Germinal center (tissue), 1 donor: ENCODE results near the gene GABRR1.
"Not testable (repeated sequence)": the region's sequence is repeated elsewhere in the genome, so short reads cannot be mapped to it uniquely, and the experiment has no call there.

ENCODE experiments used
- DNase-seq: peaks from one replicate; pipeline ENCODE4 v3.0.0; 2012; ENCODE audit warnings: mixed read lengths, low spot score

GABRR1 gene

DNA sequence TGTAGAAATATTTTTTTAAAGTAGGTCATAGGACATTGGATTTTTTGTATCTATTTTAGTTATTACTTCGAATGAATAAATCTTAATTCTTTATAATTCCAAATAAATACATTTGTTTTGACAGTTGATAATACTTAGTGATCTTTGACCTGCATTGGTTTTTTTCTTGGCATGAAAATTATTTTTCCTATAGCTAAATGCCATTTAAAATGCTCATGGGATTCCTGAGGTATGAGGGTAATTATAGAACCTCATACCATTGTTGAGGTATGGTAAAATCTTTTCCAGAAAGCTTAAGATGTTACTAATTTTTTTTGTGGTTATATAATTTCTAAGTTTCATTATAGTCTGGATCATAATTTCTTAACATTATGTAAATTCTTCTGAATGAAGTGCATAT lies 63.0 kb downstream of the GABRR1 start:
- no peak for DNase-seq

DNA sequence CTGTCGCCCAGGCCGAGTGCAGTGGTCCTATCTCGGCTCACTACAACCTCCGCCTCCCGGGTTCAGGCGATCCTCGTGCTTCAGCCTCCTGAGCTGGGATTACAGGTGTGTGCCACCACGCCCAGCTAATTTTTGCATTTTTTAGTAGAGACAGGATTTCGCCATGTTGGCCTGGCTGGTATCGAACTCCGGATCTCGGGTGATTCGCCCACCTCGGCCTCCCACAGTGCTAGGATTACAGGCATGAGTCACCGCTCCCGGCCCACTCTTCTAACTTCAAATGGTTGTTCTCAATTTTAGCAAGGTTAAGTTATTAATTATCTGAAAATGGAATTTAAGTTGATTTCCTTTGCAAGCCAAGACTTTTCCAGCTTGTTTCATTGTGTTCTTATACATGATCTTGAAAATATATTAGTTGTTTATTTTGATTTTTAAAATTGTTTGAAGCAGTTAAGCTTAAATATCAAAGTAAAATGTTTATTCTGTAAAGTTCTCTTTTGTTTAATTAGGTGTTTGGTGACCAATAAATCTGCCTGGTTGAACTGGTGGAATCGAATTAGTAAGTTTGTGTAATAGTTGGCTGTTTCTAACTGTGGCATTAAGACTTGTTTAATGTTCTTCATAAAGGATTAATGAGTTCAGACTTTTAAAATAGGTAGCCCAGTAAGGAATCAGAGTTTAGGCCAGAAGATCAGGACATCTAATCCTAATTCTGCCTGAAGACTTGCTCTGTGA lies 69.0 kb downstream of the GABRR1 start:
- DNase-seq = no peak

DNA sequence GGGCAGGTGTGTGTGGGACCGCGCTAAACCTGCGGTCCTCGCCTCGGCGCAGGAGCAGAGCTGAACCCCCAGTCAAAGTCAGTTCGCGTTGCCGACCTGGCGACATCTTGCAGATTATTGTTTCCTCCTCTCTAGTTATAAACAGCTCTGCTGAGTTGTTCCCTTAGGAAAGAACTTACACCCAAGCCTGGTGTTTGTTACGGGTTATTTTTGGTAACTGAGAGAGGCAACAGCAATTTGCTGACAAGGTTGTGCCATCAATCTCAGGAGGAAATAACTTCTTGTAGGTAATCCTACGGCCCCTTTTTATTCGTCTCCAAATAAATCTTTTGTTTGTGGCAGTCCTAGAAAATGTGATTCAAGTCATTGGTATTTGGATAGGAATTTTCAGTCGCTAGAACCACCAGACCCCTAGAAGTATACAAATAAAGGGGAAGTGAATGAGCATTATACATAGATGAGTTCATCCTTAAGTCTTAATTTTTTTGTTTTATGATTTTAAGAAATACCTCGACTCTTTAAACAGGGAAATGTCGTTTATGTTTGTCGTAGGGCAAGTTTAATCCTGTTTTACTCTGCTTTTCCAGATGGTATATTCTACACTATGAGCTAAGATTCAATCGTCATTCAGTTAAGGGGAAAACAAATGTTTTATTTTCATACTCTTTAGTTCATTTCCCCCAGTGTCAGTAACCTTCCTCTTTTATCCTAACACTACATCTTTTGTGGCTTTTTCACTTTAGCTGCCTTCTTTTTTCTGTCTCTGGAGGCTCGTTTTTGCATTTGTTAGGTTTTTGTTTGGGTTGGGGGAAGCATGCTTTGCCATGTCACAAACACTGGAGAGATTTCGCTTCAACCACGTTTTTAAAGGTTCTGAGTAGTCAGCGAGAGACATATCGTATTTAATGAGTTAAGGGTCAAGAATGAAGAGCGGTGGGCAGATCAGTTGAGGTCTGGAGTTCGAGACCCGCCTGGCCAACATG lies 70.1 kb downstream of the GABRR1 start:
- DNase-seq = peak; percentile 51

DNA sequence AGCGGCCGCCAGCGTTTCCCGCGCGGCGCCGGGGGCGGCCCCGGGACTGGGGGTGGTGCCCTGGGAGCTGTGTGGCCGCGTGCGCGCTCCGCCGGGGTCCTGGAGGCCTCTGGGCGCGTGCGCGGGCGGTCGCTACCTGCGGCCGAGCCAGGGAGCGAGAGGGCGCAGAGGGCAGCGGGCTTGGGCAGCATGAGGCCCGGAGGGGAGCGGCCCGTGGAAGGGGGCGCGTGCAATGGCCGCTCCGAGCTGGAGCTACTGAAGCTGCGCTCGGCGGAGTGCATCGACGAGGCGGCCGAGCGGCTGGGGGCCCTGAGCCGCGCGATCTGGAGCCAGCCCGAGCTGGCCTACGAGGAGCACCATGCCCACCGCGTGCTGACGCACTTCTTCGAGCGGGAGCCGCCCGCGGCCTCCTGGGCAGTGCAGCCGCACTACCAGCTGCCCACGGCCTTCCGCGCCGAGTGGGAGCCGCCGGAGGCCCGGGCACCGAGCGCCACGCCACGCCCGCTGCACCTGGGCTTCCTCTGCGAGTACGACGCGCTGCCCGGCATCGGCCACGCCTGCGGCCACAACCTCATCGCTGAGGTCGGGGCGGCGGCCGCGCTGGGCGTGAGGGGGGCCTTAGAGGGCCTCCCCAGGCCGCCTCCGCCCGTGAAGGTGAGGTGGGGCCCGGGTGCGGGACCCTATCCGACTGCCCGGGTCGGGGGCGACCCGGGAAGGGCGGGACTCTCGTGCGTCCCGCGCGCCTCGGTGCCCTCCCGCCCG lies 71.0 kb downstream of the GABRR1 start, which contains the start of gene PM20D2:
Gene PM20D2, plus strand, starts transcription at position 100 of the 762 bp plus-strand sequence. Its CDS starts 90 bp downstream, at position 190.
- DNase-seq = peak; percentile 87

DNA sequence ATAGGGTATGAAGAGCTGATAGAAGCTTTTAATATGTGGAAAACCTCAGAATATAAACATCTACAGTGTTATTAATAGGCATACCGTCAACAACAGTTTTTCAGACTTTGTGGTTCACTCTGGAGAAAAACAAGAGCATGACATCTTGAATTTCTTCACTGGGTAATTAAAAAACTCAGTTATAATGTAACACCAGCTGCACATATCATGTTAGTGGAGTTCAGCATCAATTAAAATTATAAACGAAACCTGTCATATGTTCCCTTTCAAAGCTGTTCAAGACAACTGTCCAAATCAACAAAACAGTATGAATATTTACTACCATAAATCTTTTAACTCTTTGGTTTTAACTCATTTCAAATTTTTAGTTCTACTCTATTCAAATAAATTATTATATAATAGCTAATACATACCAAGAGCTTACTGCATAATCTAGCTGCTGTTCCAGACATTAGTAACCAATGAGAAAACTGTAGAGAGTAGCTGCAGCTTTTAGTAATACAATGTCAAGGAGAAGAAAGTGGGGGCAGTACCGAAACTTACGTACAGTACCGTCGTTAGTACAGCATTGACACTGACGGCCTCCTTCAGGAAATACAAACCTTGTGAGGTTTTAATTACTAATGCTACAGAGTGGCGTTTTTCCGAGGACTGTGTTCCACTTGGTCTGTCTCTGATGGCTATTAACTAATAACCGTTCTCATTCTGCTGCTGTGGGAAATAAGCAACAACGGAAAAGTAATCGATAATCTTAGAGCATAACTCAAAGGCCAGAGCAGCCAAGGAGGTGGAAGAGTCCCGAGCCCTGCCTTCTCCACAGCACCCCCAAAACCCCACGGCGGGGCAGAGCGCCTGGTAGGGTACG lies 71.8 kb downstream of the GABRR1 start:
- DNase-seq = peak; percentile 63

DNA sequence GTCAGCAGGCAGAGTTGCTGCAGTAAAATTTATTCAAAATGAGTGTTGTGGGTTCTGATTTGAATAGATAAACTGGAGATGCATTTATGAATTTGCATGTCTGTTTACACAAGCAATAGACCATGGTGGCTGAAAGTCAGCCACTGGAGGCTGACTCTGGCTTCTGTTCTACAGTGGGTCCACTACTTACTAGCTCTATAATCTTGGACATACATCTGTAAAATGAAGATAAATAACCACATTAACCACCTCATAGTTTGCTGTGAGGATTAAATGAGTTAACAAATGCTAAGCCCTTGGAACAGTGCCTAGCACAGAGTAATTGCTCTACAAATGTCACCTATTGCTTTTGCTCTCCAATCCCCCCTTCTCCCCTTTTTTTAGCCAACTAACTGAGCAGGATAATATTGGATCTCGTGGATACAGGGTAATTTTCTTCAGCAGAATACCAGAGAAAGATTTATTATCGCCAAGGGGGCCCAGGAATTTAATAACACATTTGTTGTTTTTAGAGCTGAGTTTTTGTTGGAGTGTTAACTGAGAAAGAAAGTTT lies 72.7 kb downstream of the GABRR1 start:
- DNase-seq = peak; percentile 51

DNA sequence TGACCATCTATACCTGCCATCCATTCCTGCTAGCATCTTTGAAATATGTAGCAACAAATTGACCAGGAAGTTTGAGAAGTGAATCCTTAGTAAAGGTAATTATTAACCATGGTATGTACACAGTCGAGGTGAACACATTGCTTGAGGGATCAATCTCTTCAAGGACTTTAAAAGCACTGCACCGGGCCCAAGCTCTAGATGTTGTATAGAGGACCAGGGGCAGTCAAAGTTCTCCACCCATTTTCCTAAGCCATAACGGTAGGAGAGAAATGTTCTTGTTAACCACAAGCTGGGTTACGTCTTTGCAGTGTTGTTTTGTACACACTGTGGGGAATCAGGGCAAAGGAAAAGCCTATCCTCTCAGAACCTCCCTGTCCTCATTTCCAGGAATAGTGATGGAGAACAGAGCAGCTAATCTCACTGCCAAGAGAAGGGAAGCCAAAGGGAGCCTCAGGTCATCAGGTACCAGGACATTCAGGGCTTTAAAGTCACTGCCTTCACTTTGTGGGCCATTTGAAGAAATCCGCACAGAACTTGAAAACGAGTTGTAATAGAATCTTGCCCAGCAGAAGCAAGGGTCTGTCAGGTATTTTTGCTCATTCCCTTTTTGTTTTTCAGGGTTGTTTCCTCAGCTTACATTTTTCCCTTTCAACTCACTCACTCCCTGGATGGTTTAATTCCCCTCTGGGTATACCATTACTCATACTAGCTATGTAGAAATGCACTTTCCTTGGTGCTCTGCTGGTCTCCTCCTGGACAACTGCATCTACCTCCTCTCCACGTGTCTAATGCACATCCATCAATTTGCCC lies 76.6 kb downstream of the GABRR1 start:
- DNase-seq = no peak

DNA sequence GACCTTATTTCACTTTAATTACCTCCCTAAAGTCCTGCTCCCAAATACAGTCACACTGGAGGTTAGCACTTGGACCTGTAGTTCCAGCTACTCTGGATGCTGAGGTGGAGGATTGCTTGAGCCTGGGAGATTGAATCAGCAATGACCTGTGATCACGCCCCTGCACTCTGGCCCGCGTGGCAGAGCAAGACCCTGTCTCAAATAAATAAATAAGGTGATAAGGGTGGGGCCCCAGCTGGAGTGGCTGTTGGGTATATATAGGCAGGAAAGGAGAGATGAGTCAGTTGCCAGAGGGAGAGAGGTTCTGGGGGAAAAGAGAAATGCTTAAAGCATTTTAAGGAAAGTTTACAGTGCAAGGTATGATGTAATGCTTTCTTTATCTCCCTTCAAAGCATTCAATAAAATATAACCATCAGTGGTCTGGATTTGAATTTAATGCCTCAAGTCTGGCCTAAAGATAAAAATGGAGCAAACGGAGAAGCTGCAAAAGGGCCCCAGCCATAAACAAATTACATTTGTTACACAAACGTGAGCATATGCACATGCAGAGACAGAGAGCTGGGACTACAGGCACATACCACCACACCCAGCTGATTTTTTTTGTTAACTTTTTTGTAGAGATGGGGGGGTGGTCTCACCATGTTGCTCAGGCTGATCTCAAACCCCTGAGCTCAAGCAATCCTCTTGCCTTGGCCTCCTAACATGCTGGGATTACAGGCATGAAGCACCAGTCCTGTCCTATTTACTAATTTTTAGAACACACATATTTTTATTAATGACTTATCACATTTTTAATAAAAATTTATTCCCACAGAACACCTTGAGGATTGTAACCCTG lies 77.4 kb downstream of the GABRR1 start:
- no peak for DNase-seq

DNA sequence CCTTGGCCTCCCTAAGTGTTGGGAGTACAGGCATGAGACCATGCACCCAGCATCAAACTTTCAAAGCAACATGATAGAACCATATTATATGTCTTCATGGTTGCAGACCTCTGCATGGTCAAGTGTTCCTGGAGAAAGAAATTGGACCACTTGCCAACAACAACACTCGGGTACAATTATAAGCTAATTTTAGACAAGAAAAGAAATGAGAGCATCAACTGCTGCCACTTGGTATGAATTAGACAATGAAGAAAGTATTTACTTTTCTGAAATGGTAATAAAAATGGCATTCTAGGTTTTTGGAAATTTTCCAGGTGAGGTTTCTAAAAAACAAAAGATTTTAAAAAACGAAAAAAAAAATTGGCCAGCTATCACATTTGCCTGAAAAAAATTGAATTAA lies 79.0 kb downstream of the GABRR1 start:
- no peak for DNase-seq

DNA sequence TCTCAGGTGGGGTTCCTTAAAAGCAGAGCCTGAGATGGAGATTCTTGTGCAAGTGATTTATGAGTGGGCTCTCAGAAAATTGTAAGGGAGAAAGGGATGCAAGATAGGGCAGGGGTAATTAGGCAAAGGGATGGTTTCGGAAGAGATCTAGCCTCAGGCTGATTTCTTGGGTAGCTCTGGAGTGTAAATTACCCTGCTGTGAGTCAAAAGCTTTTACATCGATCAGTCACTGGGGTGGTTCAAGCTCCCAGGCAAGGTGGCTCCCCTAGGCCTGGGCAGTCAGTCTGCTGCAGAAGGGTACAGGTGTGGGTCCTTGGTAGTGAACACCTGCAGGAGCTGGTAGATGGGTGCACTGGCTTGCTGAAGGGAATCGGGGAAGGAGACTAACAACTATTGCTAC lies 82.4 kb downstream of the GABRR1 start:
- no peak for DNase-seq

DNA sequence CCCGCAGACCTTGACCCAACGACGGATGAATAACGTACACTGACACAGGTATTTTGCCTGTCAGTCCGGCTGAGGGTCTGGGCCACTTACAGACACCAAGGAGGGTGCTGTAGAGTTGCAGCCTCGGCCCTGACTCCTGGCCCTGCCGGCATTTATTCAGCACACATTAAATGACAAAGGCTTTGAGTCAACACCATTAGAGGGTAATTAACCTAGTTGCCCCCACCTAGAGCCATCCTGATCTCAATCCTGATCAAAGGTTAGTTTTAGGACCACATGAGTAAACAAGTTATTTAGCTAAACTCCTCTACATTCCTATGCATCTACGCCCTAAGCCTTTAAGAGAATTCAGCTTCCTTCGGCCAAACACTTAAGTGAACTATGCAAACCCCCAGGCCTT lies 83.2 kb downstream of the GABRR1 start:
- no peak for DNase-seq

DNA sequence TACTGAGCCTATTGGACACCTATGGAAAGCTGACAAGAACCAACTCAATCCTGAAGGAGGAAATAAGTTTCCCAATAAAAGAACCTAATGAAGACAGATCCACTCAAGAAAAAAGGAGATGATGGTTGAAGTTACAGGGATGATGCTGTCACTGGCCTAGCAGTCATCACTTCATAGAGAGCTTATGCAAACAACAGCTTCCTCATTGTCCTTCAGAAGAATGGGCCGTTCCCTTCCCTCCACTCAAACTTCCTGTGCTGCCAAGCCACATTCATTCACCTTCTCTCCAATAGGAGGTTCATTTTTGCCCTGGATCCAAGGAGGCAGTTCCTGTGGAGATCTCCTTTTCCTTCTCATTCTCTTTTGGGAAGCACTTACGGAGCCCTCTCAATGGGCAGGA lies 85.1 kb downstream of the GABRR1 start:
- no peak for DNase-seq

DNA sequence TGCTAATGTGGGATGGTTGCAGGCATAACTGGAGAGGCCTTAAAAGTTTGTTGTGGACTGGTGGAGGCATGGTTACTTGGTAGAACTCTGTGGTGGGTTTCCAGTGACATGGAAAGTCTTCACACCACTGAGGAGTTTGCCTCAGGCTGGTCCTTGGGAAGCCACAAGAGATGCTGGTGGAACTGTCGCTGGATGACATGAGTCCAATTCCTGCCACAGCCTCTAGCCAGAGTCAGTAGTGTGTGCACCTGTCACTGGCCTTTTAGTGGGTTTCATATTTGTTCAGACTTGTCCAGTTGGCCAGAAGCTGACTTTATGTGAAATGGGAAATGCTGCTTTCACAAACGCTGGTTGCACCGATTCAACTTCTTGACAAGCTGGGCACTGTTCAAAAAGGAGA lies 85.6 kb downstream of the GABRR1 start:
- DNase-seq = no peak

DNA sequence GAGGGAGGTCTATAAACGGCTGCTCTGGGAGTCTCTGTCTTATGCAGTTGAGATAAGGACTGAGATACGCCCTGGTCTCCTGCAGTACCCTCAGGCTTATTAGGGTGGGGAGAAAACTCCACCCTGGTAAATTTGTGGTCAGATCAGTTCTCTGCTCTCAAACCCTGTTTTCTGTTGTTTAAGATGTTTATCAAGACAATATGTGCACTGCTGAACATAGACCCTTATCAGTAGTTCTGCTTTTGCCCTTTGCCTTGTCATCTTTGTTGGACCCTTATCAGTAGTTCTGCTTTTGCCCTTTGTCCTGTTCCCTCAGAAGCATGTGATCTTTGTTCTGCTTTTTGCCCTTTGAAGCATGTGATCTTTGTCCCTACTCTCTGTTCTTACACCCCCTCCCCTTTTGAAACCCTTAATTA lies 88.9 kb downstream of the GABRR1 start:
- DNase-seq = not testable (repeated sequence)
